ENCODE data around the gene PSMB2.

Gene PSMB2

GRCh38 chr1:35569936-35570335 lies 71.4 kb downstream of the PSMB2 start:
- Histone ChIP-seq H3K9ac (ENCODE audit: low read length) (no peak overlapping the region), H3K4me1 (ENCODE audit: low read length) (peaks cover 5% of the 10 kb centered on the region), H3K4me2 (ENCODE audit: low read length) (no peak overlapping the region), H2AFZ (ENCODE audit: low read depth, low read length) (no peak overlapping the region), H3K27ac (ENCODE audit: low read length) (no peak overlapping the region), H3K27me3 (ENCODE audit: low read depth, low read length) (no peaks in the 10 kb centered on the region), H3K4me3 (ENCODE audit: low read length) (no peak overlapping the region), H4K20me1 (ENCODE audit: insufficient read depth, low read length) (no peaks in the 10 kb centered on the region), H3K9me3 (ENCODE audit: insufficient read depth, low read length) (no peaks in the 10 kb centered on the region), H3K79me2 (ENCODE audit: low read length) (no peaks in the 10 kb centered on the region), H3K36me3 (replicated peaks; ENCODE audit: low read depth, low read length) (no peaks in the 10 kb centered on the region)
- no peak for TF ChIP-seq CTCF (IDR thresholded peaks at IDR 0.05; ENCODE audit: low read depth, low read length)
- TF ChIP-seq EZH2phosphoT487 (IDR thresholded peaks at IDR 0.05; ENCODE audit: low read depth): no peak

- no peak overlapping the region for H3K9ac ChIP-seq (ENCODE audit: low read length)
- H3K4me1 ChIP-seq (ENCODE audit: low read length): peaks cover 5% of the 10 kb centered on the region
- H3K9me3 ChIP-seq (ENCODE audit: insufficient read depth, low read length): no peaks in the 10 kb centered on the region
- H3K4me3 ChIP-seq (ENCODE audit: low read length): no peak overlapping the region
- no peak overlapping the region for H3K27ac ChIP-seq (ENCODE audit: low read length)
- no peaks in the 10 kb centered on the region for H3K79me2 ChIP-seq (ENCODE audit: low read length)
- no peak overlapping the region for H3K4me2 ChIP-seq (ENCODE audit: low read length)
- no peaks in the 10 kb centered on the region for H3K36me3 ChIP-seq (replicated peaks; ENCODE audit: low read depth, low read length)
- no peak overlapping the region for H2AFZ ChIP-seq (ENCODE audit: low read depth, low read length)
- H4K20me1 ChIP-seq (ENCODE audit: insufficient read depth, low read length): no peaks in the 10 kb centered on the region
- H3K27me3 ChIP-seq (ENCODE audit: low read depth, low read length): no peaks in the 10 kb centered on the region
- TF ChIP-seq CTCF (IDR thresholded peaks at IDR 0.05; ENCODE audit: low read depth, low read length) (peak; percentile 79), EZH2phosphoT487 (IDR thresholded peaks at IDR 0.05; ENCODE audit: low read depth) (no peak)
These were observed 72.3 kb downstream of the PSMB2 start for GRCh38 chr1:35568975-35569395.

- no peaks in the 10 kb centered on the region for H3K9me3 ChIP-seq (ENCODE audit: insufficient read depth, low read length)
- no peak overlapping the region for H3K27ac ChIP-seq (ENCODE audit: low read length)
- H3K4me1 ChIP-seq (ENCODE audit: low read length): peaks cover 5% of the 10 kb centered on the region
- H2AFZ ChIP-seq (ENCODE audit: low read depth, low read length): no peak overlapping the region
- no peak overlapping the region for H3K4me2 ChIP-seq (ENCODE audit: low read length)
- no peak overlapping the region for H3K9ac ChIP-seq (ENCODE audit: low read length)
- TF ChIP-seq EZH2phosphoT487 (IDR thresholded peaks at IDR 0.05; ENCODE audit: low read depth): no peak
- TF ChIP-seq CTCF (IDR thresholded peaks at IDR 0.05; ENCODE audit: low read depth, low read length): no peak
- H3K36me3 ChIP-seq (replicated peaks; ENCODE audit: low read depth, low read length): no peaks in the 10 kb centered on the region
- H4K20me1 ChIP-seq (ENCODE audit: insufficient read depth, low read length): no peaks in the 10 kb centered on the region
- no peaks in the 10 kb centered on the region for H3K79me2 ChIP-seq (ENCODE audit: low read length)
- H3K4me3 ChIP-seq (ENCODE audit: low read length): no peak overlapping the region
- H3K27me3 ChIP-seq (ENCODE audit: low read depth, low read length): no peaks in the 10 kb centered on the region
These were observed 73.3 kb downstream of the PSMB2 start for GRCh38 chr1:35567947-35568558.

GRCh38 chr1:35565742-35566133 lies 75.6 kb downstream of the PSMB2 start:
- Histone ChIP-seq H3K9ac (ENCODE audit: low read length) (no peak overlapping the region), H3K79me2 (ENCODE audit: low read length) (no peaks in the 10 kb centered on the region)

More at GRCh38 chr1:35565742-35566133, 75.6 kb downstream of the PSMB2 start:
- Histone ChIP-seq H3K4me3 (ENCODE audit: low read length) (no peak overlapping the region), H3K27ac (ENCODE audit: low read length) (no peak overlapping the region), H4K20me1 (ENCODE audit: insufficient read depth, low read length) (no peaks in the 10 kb centered on the region), H3K27me3 (ENCODE audit: low read depth, low read length) (no peaks in the 10 kb centered on the region), H3K4me1 (ENCODE audit: low read length) (peaks cover 5% of the 10 kb centered on the region), H2AFZ (ENCODE audit: low read depth, low read length) (no peak overlapping the region), H3K9me3 (ENCODE audit: insufficient read depth, low read length) (no peaks in the 10 kb centered on the region), H3K4me2 (ENCODE audit: low read length) (no peak overlapping the region), H3K36me3 (replicated peaks; ENCODE audit: low read depth, low read length) (no peaks in the 10 kb centered on the region)
- TF ChIP-seq CTCF (IDR thresholded peaks at IDR 0.05; ENCODE audit: low read depth, low read length) (no peak), EZH2phosphoT487 (IDR thresholded peaks at IDR 0.05; ENCODE audit: low read depth) (no peak)
